GM12875 (cell line): Measurements from ENCODE around the gene HOXA10.

Experiments used
- H3K4me3 ChIP-seq: one replicate; pipeline ENCODE4 v1.5.1; 2011; ENCODE audit warnings: low read depth, low read length, control low read depth
- CTCF ChIP-seq: IDR thresholded peaks from 2 replicates; pipeline ENCODE4 v1.5.1; 2011; ENCODE audit warnings: low read depth, mild to moderate bottlenecking, control low read depth, inconsistent platforms, low read length, moderate library complexity, borderline replicate concordance; ENCODE audit not compliant: insufficient read depth

Gene HOXA10

GRCh38 chr7:27209933-27210440 is 35.9 kb upstream of the HOXA10 start:
- no peak for TF ChIP-seq CTCF
- no peak overlapping the region for H3K4me3 ChIP-seq

- no peak overlapping the region for H3K4me3 ChIP-seq
- TF ChIP-seq CTCF: no peak
Observed at GRCh38 chr7:27208998-27209397, 34.9 kb upstream of the HOXA10 start.

- no peak overlapping the region for H3K4me3 ChIP-seq
Observed at GRCh38 chr7:27207348-27207985, 33.3 kb upstream of the HOXA10 start.

GRCh38 chr7:27205325-27206280 is 31.5 kb upstream of the HOXA10 start:
- H3K4me3 ChIP-seq: no peak overlapping the region
- TF ChIP-seq CTCF: no peak

More at GRCh38 chr7:27207348-27207985, 33.3 kb upstream of the HOXA10 start:
- no peak for TF ChIP-seq CTCF

- no peak overlapping the region for H3K4me3 ChIP-seq
- TF ChIP-seq CTCF: no peak
Observed at GRCh38 chr7:27204851-27205322, 30.8 kb upstream of the HOXA10 start.

- TF ChIP-seq CTCF: no peak
Observed at GRCh38 chr7:27203964-27204594, 30.0 kb upstream of the HOXA10 start.

More at GRCh38 chr7:27203964-27204594, 30.0 kb upstream of the HOXA10 start:
- no peak overlapping the region for H3K4me3 ChIP-seq
